HUDEP-2 (cell line): ENCODE measurements around the gene NPBWR2.

Source experiments
- DNase-seq, 76 experiments: peaks; one replicate each; lab custom pipeline; 2025; ENCODE audit not compliant: unreplicated experiment in 76 of 76; lab: John Stamatoyannopoulos, UW

Gene NPBWR2

DNA sequence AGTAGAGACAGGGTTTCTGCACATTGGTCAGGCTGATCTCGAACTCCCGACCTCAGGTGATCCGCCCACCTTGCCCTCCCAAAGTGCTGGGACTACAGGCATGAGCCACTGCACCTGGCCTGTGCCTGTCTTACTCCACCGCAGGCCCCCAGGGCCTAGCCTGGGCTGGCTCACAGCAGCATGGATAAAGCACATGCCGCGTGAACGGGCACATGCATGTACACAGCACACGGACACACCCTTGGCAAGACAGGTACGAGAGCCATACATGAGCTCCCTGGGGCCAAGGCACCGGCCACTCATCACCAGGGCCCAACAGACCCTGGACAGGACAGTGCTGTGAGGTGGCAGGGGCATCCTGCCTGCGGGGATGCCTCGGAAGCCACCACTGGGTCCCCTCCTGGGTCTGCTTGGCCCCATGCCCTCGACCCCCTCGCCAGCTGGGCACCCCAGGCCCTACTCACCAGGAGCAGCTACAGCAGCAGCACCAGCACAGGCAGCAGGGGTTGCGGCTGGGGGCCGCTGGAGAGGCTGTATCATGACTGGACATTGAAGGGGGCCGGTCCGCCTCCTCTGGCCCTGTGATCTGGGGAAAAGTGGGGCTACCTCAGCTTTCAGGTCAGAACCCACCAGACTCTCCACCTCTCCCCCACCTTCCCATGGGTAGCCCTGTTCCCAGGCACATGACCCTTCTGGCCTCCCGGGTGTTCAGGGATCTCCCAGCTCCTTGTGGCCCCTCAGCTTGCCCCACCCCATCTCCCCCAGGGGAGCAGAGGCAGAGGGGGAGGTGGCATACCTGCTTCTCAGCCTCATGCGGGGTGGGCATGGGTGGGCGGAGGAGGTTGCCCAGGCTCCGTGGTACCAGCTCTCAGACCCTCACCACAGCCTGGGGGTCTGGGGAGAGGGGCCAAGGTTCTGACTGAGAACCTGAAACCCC, 31.0 kb downstream of the NPBWR2 start:
- no peak for DNase-seq

GRCh38 chr20:64075556-64075955, 31.8 kb downstream of the NPBWR2 start:
- DNase-seq: no peak

GRCh38 chr20:64074963-64075362, 32.4 kb downstream of the NPBWR2 start:
- DNase-seq: no peak

- no peak for DNase-seq
Measured at GRCh38 chr20:64074184-64074789, 33.1 kb downstream of the NPBWR2 start.

GRCh38 chr20:64073476-64074183, 33.7 kb downstream of the NPBWR2 start:
- no peak for DNase-seq

- DNase-seq: peak in 3 of 76 experiments; percentile 14 to 43 (median 27)
Measured at GRCh38 chr20:64072498-64073063, 34.8 kb downstream of the NPBWR2 start.

GRCh38 chr20:64071341-64072332, 35.7 kb downstream of the NPBWR2 start:
- DNase-seq: no peak

DNA sequence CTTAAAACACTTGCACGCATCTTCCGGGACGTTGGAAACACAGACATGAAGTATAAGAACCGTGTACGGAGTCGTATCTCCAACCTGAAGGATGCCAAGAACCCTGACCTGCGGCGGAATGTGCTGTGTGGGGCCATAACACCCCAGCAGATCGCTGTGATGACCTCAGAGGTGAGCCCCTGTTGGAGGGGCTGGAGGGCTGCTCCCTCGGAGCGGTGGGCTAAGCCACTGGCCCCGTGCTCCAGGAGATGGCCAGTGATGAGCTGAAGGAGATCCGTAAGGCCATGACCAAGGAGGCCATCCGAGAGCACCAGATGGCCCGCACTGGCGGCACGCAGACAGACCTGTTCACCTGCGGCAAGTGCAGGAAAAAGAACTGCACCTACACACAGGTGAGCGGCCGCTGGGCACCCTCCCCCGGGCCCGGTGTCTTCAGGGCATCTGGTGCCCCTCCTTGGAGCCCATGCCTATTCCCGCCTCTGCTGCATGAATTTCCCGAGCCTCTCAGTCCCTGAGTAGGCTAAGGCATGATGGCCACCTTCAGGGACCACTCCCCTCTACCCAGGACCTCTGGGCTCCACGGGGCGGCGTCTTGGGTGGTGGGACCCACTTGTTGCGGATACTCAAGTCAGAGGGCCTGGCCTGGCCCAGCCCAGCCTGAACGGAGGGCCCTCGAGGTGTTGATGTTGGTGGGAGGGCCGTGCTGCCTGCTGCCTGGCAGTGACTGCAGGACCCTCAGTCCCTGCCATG, 36.9 kb downstream of the NPBWR2 start:
- DNase-seq: no peak

DNA sequence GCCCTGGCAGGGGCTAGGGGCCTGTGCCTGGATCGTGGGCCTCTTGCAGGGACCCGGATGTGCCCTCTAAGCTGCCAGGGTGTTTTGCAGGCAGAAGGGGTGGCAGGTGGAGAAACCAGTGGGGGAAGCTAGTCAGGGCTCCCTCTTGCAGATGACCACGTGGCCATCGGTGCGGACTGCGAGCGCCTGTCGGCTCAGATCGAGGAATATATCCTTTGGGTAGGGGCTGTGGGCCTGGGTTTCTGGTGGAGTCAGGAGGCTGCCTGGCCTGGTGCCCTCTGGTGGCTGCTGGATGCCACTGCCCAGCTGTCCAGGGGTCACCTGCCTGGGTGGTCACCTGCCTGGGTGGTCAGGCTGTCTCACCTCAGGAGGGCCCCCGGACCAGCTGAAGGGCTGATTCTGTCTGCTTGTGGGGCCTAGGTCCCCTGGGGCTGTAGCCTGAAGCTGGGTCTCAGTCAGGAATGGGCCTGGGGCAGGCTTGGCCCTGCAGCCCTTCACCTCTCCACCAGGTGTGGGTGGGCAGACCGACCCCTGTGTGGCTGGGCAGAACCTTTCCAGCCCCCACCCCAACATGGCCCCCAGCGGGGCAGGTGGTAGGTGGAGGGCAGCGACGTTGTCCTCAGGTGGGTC, 37.6 kb downstream of the NPBWR2 start:
- DNase-seq: peak in 5 of 76 experiments; percentile 24 to 39 (median 33)

GRCh38 chr20:64069209-64069613, 38.2 kb downstream of the NPBWR2 start:
- no peak for DNase-seq

- peak in 51 of 76 experiments; percentile 7 to 71 (median 40) for DNase-seq
Measured at GRCh38 chr20:64068386-64069208, 38.8 kb downstream of the NPBWR2 start.

- DNase-seq: no peak
Measured at GRCh38 chr20:64067733-64068307, 39.5 kb downstream of the NPBWR2 start.

GRCh38 chr20:64067005-64067632, 40.2 kb downstream of the NPBWR2 start:
- DNase-seq: no peak

DNA sequence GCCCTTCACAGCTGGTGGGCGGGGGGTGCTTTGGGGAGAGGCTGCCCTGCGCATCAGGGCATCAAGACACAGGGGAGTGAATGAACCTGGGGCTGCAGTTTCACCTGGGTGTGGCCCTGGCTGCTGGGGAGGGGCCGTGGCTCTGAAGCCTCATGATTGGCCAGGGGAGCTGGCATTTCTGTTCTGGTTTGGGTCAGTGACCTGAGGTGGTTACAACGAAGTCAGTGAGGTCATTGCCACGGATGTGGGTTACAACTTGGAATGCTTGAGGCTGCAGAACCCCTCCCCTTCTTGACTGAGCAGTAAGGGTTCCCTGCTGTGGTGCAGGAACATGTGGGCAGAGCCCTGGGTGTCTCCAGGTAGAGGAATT, 41.4 kb downstream of the NPBWR2 start:
- DNase-seq: peak in 8 of 76 experiments; percentile 19 to 40 (median 28)

- no peak for DNase-seq
Measured at GRCh38 chr20:64065062-64065973, 42.0 kb downstream of the NPBWR2 start.

DNA sequence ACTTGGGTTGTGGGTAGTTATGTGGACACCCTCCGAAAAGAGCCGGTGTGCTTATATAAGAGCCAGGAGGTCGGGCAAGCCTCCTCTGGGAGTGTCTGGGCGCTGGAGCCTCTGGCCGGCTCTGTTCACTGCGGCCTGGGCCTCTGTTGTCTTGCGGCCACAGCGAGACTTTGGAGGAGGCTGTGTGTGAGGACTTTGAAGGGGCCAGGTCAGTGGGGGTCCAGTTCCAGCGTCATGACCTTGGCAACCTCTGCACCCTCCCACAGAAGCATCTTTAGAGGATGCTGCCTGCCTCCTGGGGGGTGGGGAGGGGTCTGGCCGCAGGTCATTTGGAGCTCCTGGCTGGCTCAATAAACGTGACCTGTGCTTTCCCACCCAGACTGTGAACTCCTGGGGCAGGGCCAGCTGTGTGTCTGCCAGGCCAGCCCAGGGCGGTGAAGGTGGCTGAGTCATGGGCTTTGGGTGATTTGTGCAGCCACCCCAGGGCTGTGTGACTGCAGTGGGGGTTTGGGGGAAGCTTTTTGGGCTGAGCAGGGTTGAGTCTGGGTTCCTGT, 43.1 kb downstream of the NPBWR2 start:
- DNase-seq: peak in 60 of 76 experiments; percentile 8 to 72 (median 45)
